Neuronal stem cell (in vitro differentiated cells): ENCODE data around the gene NCOR2. TPM values are rescaled to one million over a fixed set of nuclear protein-coding genes. Genes with fewer than 3 reads are reported as not detected.

Experiments used
- DNase-seq: peaks from one replicate; pipeline ENCODE4 v3.0.0-alpha.2; 2013; ENCODE audit warnings: low spot score
- H2AFZ ChIP-seq: one replicate; pipeline ENCODE4 v1.6.1; 2013; ENCODE audit warnings: mild to moderate bottlenecking, low read length, inconsistent platforms
- H2AK5ac ChIP-seq: 2 replicates; pipeline ENCODE4 v1.6.1; 2013; ENCODE audit warnings: low read depth, mild to moderate bottlenecking, inconsistent platforms, low read length, moderate library complexity, mixed read lengths
- H2BK120ac ChIP-seq: 2 replicates; pipeline ENCODE4 v1.6.1; 2013; ENCODE audit warnings: low read depth, mild to moderate bottlenecking, inconsistent platforms, low read length, moderate library complexity, mixed read lengths
- H2BK12ac ChIP-seq: one replicate; pipeline ENCODE4 v1.6.1; 2013; ENCODE audit warnings: low read length, inconsistent platforms
- H2BK15ac ChIP-seq: 2 replicates; pipeline ENCODE4 v1.6.1; 2013; ENCODE audit warnings: mild to moderate bottlenecking, low read length, inconsistent platforms, mixed read lengths
- H2BK5ac ChIP-seq: one replicate; pipeline ENCODE4 v1.6.1; 2013; ENCODE audit warnings: inconsistent platforms, mild to moderate bottlenecking, low read length, moderate library complexity
- H3K14ac ChIP-seq: one replicate; pipeline ENCODE4 v1.6.1; 2013; ENCODE audit warnings: low read length, inconsistent platforms
- H3K18ac ChIP-seq: 2 replicates; pipeline ENCODE4 v1.6.1; 2013; ENCODE audit warnings: low read length, inconsistent platforms
- H3K23ac ChIP-seq: 2 replicates; pipeline ENCODE4 v1.6.1; 2013; ENCODE audit warnings: low read depth, mild to moderate bottlenecking, mixed read lengths, low read length, inconsistent platforms; ENCODE audit not compliant: poor library complexity
- H3K27ac ChIP-seq: replicated peaks from 3 replicates; pipeline ENCODE4 v1.5.1; 2013; ENCODE audit warnings: low read length, inconsistent platforms
- H3K27me3 ChIP-seq, 3 experiments: 2 replicates each; pipeline ENCODE4 v1.6.1; 2013; ENCODE audit warnings: low read length in 3 of 3, mild to moderate bottlenecking in 2 of 3, inconsistent platforms in 1 of 3, low read depth in 1 of 3, mixed read lengths in 1 of 3, moderate library complexity in 1 of 3; ENCODE audit not compliant: control insufficient read depth in 3 of 3, insufficient read depth in 3 of 3
- H3K36me3 ChIP-seq, 2 donors: replicated peaks in 1 of 2; 2 replicates each; pipeline ENCODE4 v1.6.1; 2013; ENCODE audit warnings: low read length in 2 of 2; ENCODE audit not compliant: control insufficient read depth in 2 of 2, insufficient read depth in 2 of 2
- H3K4ac ChIP-seq: 2 replicates; pipeline ENCODE4 v1.6.1; 2013; ENCODE audit warnings: inconsistent platforms, mild to moderate bottlenecking, low read length, moderate library complexity
- H3K4me1 ChIP-seq, 2 donors: 1 replicate in 1 of 2; 2 replicates in 1 of 2; pipeline ENCODE4 v1.6.1; 2013; ENCODE audit warnings: low read length in 2 of 2, low read depth in 1 of 2; ENCODE audit not compliant: control insufficient read depth in 2 of 2, insufficient read depth in 1 of 2
- H3K4me2 ChIP-seq: one replicate; pipeline ENCODE4 v1.6.1; 2013; ENCODE audit warnings: mild to moderate bottlenecking, low read length, inconsistent platforms; ENCODE audit not compliant: insufficient read depth, poor library complexity, severe bottlenecking
- H3K4me3 ChIP-seq, 2 donors: 2 replicates each; pipeline ENCODE4 v1.5.1; 2013; ENCODE audit warnings: low read length in 2 of 2, mild to moderate bottlenecking in 2 of 2, inconsistent platforms in 1 of 2, moderate library complexity in 1 of 2
- H3K79me1 ChIP-seq: one replicate; pipeline ENCODE4 v1.6.1; 2013; ENCODE audit warnings: low read depth, mild to moderate bottlenecking, inconsistent platforms, low read length, moderate library complexity
- H3K9ac ChIP-seq: one replicate; pipeline ENCODE4 v1.6.1; 2013; ENCODE audit warnings: mild to moderate bottlenecking, low read depth, low read length, inconsistent platforms; ENCODE audit not compliant: poor library complexity
- H3K9me3 ChIP-seq, 2 donors: replicated peaks in 1 of 2; 2 replicates each; pipeline versions ENCODE3 to v1.6.1; 2013; ENCODE audit warnings: low read length in 2 of 2, mild to moderate bottlenecking in 2 of 2, inconsistent platforms in 1 of 2, low read depth in 1 of 2, mixed read lengths in 1 of 2, moderate library complexity in 1 of 2; ENCODE audit not compliant: control insufficient read depth in 2 of 2, insufficient read depth in 1 of 2
- H4K8ac ChIP-seq: one replicate; pipeline ENCODE4 v1.6.1; 2013; ENCODE audit warnings: low read depth, mild to moderate bottlenecking, inconsistent platforms, low read length, moderate library complexity
- H4K91ac ChIP-seq: one replicate; pipeline ENCODE4 v1.6.1; 2013; ENCODE audit warnings: low read length, low read depth, mild to moderate bottlenecking, inconsistent platforms; ENCODE audit not compliant: poor library complexity
- WGBS, 2 donors: extraction: QIAGEN DNeasy Blood & Tissue Kit; methylation state at CpG; one replicate each; pipeline ENCODE4 v1.1.7; 2013; ENCODE audit warnings: missing lambda C conversion rate in 2 of 2, mixed read lengths in 1 of 2; ENCODE audit not compliant: insufficient read length in 2 of 2, insufficient replicate concordance in 1 of 2; ENCODE audit errors: extremely low coverage in 2 of 2; 5-methylcytosine and 5-hydroxymethylcytosine counted together
- polyA plus RNA-seq, 2 experiments: library from polyadenylated mRNA; stranded (reverse); fragments of 200-250 nt; gene quantifications; one replicate each; pipeline ENCODE4 v1.2.3, GENCODE V29; 2013

Gene NCOR2
- 80.7 TPM for polyA plus RNA-seq (2013, experiment 1 of 2)
- polyA plus RNA-seq (2013, experiment 2 of 2) = 80.2 TPM

- Histone ChIP-seq H2BK15ac (peak within 1 kb of the TSS; percentile 97), H3K4me1 (peaks cover 30 to 33% of the 10 kb centered on the region in 2 donors), H2AK5ac (peak within 1 kb of the TSS; percentile 93), H4K8ac (no peak within 1 kb of the TSS), H3K9me3 (no peaks in the 10 kb centered on the region), H3K14ac (peak within 1 kb of the TSS; percentile 86), H3K23ac (peak within 1 kb of the TSS; percentile 89), H3K27ac (peak within 1 kb of the TSS; percentile 80), H3K4me2 (peak within 1 kb of the TSS; percentile 90), H3K9ac (peak within 1 kb of the TSS; percentile 93), H2BK5ac (peak within 1 kb of the TSS; percentile 93), H3K4me3 (peak within 1 kb of the TSS; percentile 92), H3K36me3 (no peaks in the 10 kb centered on the region), H2BK120ac (peak within 1 kb of the TSS; percentile 76), H3K79me1 (peaks cover 11% of the 10 kb centered on the region), H2AFZ (peak within 1 kb of the TSS; percentile 100), H4K91ac (no peak within 1 kb of the TSS), H3K4ac (peak within 1 kb of the TSS; percentile 70), H3K18ac (peak within 1 kb of the TSS; percentile 98), H2BK12ac (peak within 1 kb of the TSS; percentile 89), H3K27me3 (peaks cover 0 to 11% (median 0%) of the 10 kb centered on the region in 3 experiments)
- DNase-seq = no peak
- WGBS, 2 donors = no CpG with 5 or more reads among the region's 106 CpGs
These were observed at the start of gene NCOR2 for GRCh38 chr12:124566997-124567672. TSS of gene NCOR2 (minus strand) at chr12:124567612. CDS start at chr12:124495251, 72,361 bp downstream.

DNA sequence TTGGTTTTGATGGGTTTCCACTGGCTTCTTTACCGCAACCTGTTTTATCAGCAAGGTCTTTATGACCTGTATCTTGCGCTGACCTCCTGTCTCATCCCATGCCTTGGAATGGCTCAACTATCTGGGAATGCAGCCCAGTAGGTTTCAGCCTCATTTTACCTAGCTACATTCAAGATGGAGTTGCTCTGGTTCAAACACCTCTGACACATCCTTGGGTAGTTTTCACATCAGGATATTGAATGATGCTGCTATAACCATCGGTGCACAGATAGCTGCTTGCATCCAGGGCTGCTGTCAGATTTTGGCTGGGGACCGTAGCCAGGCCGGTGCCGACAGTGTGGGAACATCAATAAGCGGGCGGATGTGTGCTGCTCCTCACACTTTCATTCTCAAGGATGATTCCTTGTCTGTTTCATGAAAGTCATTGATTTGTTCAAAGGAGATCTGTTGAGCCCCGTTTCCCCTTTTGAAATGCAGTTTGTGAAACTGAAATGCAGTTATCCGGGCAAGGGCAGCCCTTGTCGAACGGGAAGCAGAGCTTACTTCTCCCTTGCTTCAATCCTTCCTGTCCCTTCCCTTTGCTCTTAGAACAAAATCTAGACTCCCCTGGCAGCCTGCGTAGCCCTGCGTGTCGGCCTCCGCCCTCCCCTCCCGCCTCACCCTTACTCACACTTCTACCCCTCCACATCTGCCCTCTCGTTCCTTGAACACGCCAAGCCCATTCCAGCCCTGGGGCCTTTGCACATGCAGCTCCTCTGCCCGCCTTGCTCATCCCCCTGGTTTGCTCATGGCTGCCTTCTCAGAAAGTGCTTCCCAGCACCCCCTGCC lies 49.2 kb upstream of the NCOR2 start:
- Histone ChIP-seq H3K27ac (no peak overlapping the region), H3K18ac (peak overlapping the region; percentile 63), H2BK12ac (no peak overlapping the region), H3K4me1 (peaks cover 0 to 5% of the 10 kb centered on the region in 2 donors), H2BK15ac (no peak overlapping the region), H3K27me3 (peaks cover 0 to 20% (median 0%) of the 10 kb centered on the region in 3 experiments), H3K14ac (peak overlapping the region; percentile 25), H3K9me3 (peaks cover 0 to 4% of the 10 kb centered on the region in 2 donors), H3K23ac (peak overlapping the region; percentile 18), H3K4ac (no peak overlapping the region), H2BK5ac (no peak overlapping the region), H4K8ac (no peak overlapping the region), H3K79me1 (peaks cover under 1% of the 10 kb centered on the region), H2AFZ (no peak overlapping the region), H2AK5ac (peak overlapping the region; percentile 79), H2BK120ac (no peak overlapping the region), H3K9ac (peak overlapping the region; percentile 47), H3K36me3 (no peaks in the 10 kb centered on the region), H3K4me2 (no peak overlapping the region), H3K4me3 (no peak overlapping the region), H4K91ac (no peak overlapping the region)
- 100% methylated on average over 2 of the region's 20 CpGs; no CpG with 5 or more reads in 1 of the 2 donors for WGBS, 2 donors
- DNase-seq = no peak

DNA sequence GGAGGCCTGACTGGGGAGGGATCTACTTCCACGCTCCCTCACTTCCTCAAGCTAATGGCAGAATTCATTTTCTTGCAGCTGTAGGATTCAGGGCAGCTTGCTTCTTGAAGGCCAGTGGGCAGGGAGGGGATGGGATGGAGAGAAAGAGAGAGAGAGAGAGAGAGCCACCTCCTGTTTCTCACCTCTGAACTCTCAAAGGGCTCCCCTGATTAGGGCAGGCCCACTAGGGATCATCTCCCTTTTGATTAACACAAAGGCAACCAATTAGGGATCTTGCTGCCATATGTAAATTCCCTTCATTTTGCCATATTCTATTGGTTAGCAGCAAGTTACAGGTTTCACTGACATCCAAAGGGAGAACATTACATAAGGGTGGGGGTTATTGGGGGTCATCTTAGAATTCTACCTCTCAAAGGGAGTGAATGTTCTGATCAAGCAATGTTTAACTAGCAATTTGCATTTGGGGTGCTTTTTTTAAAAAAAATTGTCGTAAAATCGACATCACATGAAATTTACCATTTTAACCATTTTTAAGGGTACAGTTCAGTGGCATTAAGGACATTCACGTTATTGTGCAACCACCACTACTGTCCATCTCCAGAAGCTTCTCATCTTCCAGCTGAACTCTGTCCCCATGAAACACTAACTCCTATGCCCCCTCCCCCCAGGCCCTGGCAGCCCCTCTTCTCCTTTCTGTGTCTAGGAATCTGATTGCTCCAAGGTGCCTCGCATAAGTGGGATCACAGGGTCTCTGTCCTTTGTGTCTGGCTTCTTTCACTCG lies 47.3 kb upstream of the NCOR2 start:
- Histone ChIP-seq H3K27me3 (peaks cover 0 to 27% (median 0%) of the 10 kb centered on the region in 3 experiments), H3K18ac (no peak overlapping the region), H3K4me1 (peaks cover 0 to 5% of the 10 kb centered on the region in 2 donors), H3K27ac (no peak overlapping the region), H2BK120ac (no peak overlapping the region), H2BK12ac (no peak overlapping the region), H2AK5ac (no peak overlapping the region), H4K91ac (no peak overlapping the region), H2AFZ (no peak overlapping the region), H3K9me3 (peaks cover 0 to 4% of the 10 kb centered on the region in 2 donors), H4K8ac (no peak overlapping the region), H3K23ac (no peak overlapping the region), H3K9ac (no peak overlapping the region), H3K36me3 (no peaks in the 10 kb centered on the region), H2BK15ac (no peak overlapping the region), H3K4me2 (no peak overlapping the region), H3K4me3 (no peak overlapping the region), H3K79me1 (peaks cover 2% of the 10 kb centered on the region), H3K14ac (no peak overlapping the region), H2BK5ac (no peak overlapping the region), H3K4ac (no peak overlapping the region)
- DNase-seq = no peak
- no CpG with 5 or more reads among the region's 6 CpGs for WGBS, 2 donors
